Endothelial cell of hepatic sinusoid (primary cell): Measurements from ENCODE around the gene PTDSS2.

Experiments used
- in situ Hi-C: cut with HindIII; loops from 2 replicates; pipeline ENCODE4 v1.10.0; 2017; ENCODE audit warnings: low sequenced_read_pairs

Gene PTDSS2

GRCh38 chr11:502288-503178 lies 52.5 kb downstream of the PTDSS2 start:
- in situ Hi-C loops, result no loop called here

- in situ Hi-C loops, result no loop called here
Observed at GRCh38 chr11:503179-503981, 53.3 kb downstream of the PTDSS2 start.

GRCh38 chr11:504053-504993 lies 54.2 kb downstream of the PTDSS2 start:
- in situ Hi-C loops, result no loop called here

GRCh38 chr11:504994-505344 lies 54.9 kb downstream of the PTDSS2 start:
- in situ Hi-C loops, result no loop called here

GRCh38 chr11:506238-506994 lies 56.3 kb downstream of the PTDSS2 start:
- in situ Hi-C loops, result no loop called here

GRCh38 chr11:506995-507726 lies 57.1 kb downstream of the PTDSS2 start, which contains the start of gene RNH1:
Gene RNH1, minus strand, starts transcription at chr11:507242. Its CDS starts 5,080 bp downstream, at chr11:502162.
- in situ Hi-C loops, result no loop called here

- in situ Hi-C loops, result no loop called here
Observed at GRCh38 chr11:507727-508515, 57.8 kb downstream of the PTDSS2 start.

GRCh38 chr11:508956-509355 lies 58.9 kb downstream of the PTDSS2 start:
- in situ Hi-C loops, result no loop called here

GRCh38 chr11:512761-513595 lies 62.9 kb downstream of the PTDSS2 start:
- in situ Hi-C loops, result no loop called here

GRCh38 chr11:514606-515005 lies 64.5 kb downstream of the PTDSS2 start:
- in situ Hi-C loops, result loop anchor here (5.0 kb wide), 1 partner anchor 62 kb away; the partner anchor contains the start of gene PTDSS2

- in situ Hi-C loops, result loop anchor here (5.0 kb wide), 1 partner anchor 63 kb away; the partner anchor contains the start of gene PTDSS2
Observed at GRCh38 chr11:515131-515530, 65.1 kb downstream of the PTDSS2 start.

- in situ Hi-C loops, result loop anchor here (5.0 kb wide), 1 partner anchor 64 kb away; the partner anchor contains the start of gene PTDSS2
Observed at GRCh38 chr11:516400-516799, 66.3 kb downstream of the PTDSS2 start.

- in situ Hi-C loops, result loop anchor here (5.0 kb wide), 1 partner anchor 65 kb away; the partner anchor contains the start of gene PTDSS2
Observed at GRCh38 chr11:516918-517685, 67.0 kb downstream of the PTDSS2 start.

- in situ Hi-C loops, result loop anchor here (5.0 kb wide), 1 partner anchor 66 kb away; the partner anchor contains the start of gene PTDSS2
Observed at GRCh38 chr11:518463-519202, 68.6 kb downstream of the PTDSS2 start.

- in situ Hi-C loops, result no loop called here
Observed at GRCh38 chr11:520428-521176, 70.5 kb downstream of the PTDSS2 start.
